ENCODE data around the gene CIT.

CIT gene

DNA sequence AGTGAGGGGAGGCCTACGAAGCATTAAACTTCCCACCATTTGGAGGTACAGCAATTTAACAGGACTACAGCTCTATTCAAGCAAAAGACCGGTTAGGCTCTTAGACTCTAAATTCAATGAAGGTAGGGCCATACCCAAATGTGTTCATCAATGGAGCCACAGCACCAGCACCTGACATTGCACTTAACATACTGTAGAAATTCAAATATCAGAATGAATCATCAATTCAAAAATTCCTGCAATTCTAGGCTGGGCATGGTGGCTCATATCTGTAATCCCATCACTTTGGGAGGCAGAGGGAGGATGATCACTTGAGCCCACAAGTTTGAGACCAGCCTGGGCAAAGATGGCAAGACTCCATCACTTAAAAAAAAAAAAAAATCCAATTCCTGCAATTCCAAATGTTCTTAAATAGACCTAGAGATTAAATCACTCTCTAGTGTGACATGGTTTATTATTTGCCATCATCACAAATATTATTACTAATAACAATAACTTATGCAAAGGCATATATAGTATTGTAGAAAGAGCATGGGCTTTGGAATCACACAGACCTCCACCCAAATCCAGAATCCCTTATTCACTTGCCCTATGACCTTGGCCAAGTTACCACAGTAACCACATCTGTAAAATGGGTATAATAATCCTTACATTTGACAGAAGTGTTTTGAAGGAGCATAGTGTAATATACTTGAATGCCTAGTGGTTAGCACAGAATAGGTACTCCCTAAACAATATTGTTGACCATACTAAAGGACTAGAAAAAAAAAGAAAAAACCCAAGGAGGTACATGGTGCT, 59.4 kb downstream of the CIT start:
- H3K4me3 ChIP-seq (ENCODE audit: low read depth, low read length) = no peak overlapping the region
- no peak for DNase-seq (ENCODE audit: low read depth)

DNA sequence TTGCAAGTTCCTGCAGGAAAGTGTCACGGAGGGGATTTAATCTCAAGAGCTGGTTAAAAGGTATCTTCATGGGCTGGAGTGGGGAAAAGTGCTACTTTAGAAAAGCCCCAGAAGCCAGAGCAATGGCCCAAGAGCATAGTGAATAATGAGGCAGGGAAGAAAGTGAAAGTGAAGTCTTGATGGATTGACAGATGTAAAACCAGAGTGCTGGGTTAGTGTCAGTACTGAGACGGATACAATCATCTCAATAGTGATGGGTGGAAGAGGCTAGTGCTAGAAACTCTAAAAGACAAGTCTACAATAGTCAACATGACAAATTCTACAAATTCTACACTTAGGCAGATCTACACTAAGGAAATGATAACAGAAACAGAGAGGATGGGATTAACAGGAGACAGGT, 68.1 kb downstream of the CIT start:
- DNase-seq (ENCODE audit: low read depth) = no peak
- no peak overlapping the region for H3K4me3 ChIP-seq (ENCODE audit: low read depth, low read length)

DNA sequence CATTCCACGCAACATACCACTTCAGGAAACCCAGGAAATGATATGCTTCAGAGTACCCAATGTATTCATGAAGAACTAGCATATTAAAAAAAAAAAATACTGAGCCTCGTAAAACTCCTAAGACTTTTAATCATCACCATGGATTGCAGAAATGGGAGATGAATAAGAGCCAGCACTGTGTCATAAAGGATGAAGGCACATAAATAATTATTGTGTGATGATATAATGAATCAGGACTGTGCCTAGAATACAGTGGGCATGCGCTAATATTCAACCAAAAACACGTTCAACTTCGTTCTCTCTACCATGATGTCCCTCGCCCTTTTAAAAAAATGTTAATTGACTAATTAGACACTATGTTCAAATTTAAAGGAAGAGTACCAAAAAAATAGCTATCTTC, 68.7 kb downstream of the CIT start:
- DNase-seq (ENCODE audit: low read depth) = no peak
- H3K4me3 ChIP-seq (ENCODE audit: low read depth, low read length) = no peak overlapping the region

DNA sequence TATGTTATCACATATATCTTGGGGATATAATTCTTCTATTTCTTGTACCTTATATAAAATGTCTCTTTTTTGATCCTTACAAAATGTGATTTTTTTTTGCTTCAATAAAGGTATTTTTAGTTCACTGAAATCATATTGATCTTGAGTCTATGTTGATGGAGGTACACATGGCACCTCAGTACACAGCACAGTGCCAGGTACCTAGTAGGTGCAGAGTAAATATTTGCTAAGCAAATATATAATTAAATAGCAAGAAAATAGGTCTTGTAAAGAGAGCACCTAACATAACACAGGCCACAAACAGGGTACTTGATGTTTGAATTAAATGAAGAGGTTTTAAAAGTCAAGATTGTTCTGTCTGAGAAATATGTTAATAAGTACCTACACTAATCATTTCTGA, 69.7 kb downstream of the CIT start:
- no peak for DNase-seq (ENCODE audit: low read depth)
- no peak overlapping the region for H3K4me3 ChIP-seq (ENCODE audit: low read depth, low read length)

DNA sequence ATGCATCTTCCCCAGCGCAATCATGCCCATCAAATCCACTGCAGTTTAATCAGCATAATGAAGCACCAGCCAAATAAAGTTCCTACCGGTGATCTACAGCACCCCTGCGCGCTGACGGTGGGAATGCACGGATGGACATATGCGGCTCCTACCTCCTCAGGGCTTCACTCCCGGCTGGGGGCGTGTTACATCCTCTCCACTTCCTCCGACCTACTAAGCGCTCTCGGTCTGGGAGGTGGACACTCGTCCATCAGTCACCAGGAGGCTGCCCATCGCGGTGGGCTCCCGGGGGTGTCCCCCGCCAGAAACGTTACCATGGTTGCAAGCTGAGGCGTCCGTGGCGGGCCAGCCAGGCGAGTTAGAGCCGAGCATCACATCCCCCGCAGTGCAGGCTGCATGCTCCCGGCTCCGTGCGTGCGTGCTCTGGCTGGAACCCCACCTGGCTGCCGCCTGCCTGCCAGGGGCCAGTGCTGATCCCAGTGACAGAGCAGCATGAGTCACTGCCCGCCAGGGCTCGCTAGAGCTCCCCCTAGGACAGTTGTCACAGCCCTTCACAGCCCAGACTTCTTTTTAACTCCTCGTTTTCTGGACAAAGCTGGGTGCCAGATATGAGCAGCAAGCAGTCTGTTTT, 73.0 kb downstream of the CIT start:
- peak overlapping the region; percentile 48 for H3K4me3 ChIP-seq (ENCODE audit: low read depth, low read length)
- no peak for DNase-seq (ENCODE audit: low read depth)

DNA sequence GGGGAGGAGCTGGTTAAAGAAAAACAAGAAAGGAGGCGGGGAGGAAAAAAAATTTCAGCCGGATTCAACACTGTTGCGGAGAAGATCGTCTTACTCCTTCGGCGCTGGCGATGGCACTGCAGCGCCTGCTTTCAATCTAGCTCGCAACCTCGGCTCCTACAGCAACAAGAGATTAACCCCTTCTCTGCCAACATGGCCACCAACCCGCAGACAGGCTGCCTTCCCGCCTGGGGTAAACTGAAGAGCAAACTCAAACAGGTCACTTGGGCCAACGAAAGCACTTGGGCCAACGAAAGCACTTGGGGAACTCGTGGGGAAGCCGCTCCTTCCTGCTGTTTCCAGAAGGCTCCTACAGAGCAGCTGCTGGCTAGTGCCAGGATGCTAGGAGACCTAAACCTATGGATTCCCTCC, 73.7 kb downstream of the CIT start:
- peak overlapping the region; percentile 48 for H3K4me3 ChIP-seq (ENCODE audit: low read depth, low read length)
- no peak for DNase-seq (ENCODE audit: low read depth)

DNA sequence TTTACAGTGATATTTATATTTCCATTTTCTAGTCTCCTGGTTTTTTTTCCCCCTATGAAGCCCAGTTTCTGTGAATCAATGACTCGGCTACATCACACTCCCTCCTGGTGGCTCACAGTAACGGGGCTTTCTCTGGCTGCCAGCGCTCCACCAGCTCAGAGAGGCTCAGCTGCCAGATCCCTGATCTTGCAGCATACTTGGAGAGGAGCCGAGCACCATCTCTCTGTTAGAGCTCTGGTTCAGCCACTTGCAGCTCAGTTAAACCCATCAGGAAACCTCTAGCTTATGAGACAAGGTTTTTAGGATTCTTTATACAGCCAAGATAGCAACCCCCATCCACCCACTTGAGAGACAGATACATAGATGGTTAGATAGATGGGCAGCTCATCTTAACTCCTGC, 74.6 kb downstream of the CIT start:
- no peak overlapping the region for H3K4me3 ChIP-seq (ENCODE audit: low read depth, low read length)
- peak; percentile 35 for DNase-seq (ENCODE audit: low read depth)

DNA sequence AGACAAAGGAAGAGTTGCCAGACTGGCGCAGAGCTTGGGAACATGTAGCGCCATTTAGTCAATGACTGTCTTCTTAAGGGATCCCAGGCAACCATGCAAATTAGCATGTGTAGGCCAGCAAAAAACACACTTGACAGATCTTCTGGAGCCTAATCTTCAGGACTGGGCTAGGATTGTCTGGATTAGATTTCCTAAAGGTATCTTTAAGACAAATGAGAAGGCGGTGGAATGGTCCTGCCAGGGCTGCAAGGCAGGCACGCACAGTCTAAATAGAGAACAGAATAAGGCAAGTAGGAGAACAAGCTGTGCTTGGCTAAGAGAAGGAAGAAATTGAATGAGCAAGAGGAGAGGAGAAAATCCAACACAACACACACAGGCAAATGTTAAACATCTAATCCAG, 80.0 kb downstream of the CIT start:
- no peak for DNase-seq (ENCODE audit: low read depth)

DNA sequence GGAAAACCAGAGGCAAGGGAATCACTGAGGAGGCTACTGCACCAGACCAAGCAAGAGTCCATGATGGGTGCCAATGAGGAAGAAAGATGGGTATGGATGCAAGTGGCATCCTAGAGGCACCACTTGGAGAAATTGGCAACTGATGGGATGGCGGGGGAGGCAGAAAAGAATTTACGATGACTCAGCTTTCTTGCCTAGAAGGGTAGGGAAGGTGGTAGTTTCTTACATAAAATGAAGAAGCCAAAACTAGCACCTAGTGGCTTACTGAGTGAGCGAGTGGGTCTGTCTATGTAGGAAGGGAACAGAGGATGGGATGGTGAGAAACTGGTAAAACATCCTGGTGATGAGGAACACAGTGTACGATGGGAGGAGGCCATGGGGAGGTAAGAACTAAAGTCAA, 80.8 kb downstream of the CIT start:
- H3K4me3 ChIP-seq (ENCODE audit: low read depth, low read length) = no peak overlapping the region
- no peak for DNase-seq (ENCODE audit: low read depth)

More for the DNA sequence above, 80.0 kb downstream of the CIT start:
- H3K4me3 ChIP-seq (ENCODE audit: low read depth, low read length) = no peak overlapping the region

DNA sequence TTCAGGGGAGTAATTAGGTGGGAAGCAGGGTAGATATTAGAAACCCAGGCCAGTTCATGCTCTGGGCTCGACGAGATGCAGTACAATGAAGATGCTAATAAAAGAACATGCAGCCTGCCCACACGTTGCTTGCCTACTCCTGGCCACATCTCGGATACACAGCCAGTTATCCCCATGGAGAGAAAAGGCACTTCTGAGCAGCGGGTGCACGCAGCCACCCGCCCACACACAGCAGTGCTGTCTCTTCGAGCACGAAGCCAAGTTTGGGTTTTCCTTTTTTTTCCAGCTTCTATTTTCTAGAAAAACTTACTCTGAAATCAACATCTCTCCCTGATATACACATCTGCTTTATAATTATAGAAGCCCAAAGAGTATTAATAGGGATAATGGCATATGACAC, 85.7 kb downstream of the CIT start:
- DNase-seq (ENCODE audit: low read depth) = no peak
- H3K4me3 ChIP-seq (ENCODE audit: low read depth, low read length) = no peak overlapping the region

DNA sequence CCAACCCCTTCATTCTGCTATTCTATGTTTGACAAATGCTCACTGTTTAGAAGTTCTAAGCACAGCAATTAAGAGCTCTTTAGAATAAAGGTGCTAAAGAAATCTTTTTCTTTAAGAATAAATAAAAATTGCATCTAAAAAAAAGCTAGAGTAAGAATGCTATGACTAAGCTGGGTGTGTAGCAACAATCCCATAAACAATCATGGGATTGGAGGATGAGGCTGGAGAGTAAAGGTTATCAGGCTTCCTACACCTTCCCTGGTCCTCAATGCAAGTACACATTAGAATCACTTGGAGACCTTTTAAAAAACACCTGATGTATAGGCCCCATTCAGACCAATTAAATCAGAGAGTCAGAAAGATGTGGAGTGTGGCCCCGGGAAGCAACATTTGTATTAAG, 88.3 kb downstream of the CIT start:
- DNase-seq (ENCODE audit: low read depth) = no peak
- H3K4me3 ChIP-seq (ENCODE audit: low read depth, low read length) = no peak overlapping the region

DNA sequence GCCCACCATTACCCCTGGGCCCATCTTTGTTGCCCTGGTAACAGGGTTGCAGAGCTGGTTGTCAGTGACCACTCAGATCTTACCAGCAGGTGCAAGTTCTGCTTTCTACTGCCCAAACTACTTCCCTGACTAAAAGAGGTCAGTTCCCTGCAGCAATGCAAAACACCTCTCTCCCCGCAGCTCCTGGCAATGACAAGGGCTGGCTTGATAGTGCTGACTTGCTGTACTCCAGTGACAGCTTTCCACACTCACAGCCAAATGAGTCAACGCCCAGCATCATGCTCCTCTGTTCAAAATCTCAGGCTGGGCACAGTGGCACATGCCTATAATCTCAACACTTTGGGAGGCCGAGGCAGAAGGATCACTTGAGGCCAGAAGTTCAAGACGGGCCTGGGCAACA, 90.6 kb downstream of the CIT start:
- no peak for DNase-seq (ENCODE audit: low read depth)

DNA sequence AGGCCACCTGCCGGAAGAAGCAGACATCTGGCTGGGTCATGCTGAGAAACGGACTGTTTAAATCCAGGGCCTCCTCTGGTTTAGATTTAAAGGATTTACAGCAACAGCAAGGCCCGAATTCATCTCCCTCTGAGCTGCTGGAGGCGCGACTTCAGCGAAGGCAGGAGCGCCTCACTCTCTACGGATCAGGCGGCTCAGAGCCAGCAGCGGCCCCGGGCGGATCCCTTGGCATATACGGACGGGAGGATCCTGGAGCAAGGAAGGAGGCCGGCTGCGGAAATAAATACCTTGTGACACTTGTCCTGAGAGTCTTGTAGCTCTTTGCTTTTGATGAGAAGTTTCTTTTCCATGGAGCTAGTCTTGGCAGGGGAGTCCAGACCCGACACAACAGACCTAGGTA, 92.4 kb downstream of the CIT start:
- DNase-seq (ENCODE audit: low read depth) = no peak

More for the DNA sequence above, 90.6 kb downstream of the CIT start:
- H3K4me3 ChIP-seq (ENCODE audit: low read depth, low read length) = no peak overlapping the region

DNA sequence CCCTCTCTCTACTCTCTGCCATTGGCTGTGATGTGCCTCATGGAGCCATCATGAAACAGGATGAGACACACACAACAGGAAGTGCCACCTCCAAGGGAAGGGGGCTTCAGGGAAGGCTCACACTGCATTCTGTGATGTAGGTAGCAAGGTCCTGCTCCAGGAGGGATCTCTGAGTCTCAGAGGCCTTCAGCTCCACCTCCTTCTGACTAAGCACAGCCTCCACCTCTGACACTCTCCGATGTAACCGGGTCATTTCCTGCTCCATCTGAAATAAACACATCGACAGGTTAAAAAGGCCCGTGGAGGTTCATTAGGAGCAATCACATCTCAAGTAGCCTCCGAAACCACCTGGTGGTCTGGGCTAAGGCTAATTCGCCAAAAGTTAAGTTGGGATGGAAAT, 93.3 kb downstream of the CIT start:
- no peak overlapping the region for H3K4me3 ChIP-seq (ENCODE audit: low read depth, low read length)
- no peak for DNase-seq (ENCODE audit: low read depth)

More for the DNA sequence above, 92.4 kb downstream of the CIT start:
- H3K4me3 ChIP-seq (ENCODE audit: low read depth, low read length) = no peak overlapping the region

DNA sequence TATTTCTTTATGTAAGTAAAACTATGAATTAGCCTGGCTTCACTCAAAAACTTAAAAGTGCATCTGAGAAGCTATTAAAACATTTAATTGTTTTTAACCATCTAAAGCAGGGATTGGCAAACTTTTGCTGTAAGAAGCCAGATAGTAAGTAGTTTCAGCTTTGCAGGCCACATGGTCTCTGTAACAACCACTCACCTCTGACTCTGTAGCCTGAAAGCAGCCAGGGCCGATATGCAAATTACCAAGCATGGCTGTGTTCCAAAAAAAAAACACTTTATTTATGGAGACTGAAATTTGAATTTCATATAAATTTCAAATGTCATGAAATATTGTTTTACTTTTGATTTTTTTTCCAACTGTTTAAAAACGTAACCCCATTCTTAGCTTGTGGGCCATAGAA, 95.3 kb downstream of the CIT start:
- DNase-seq (ENCODE audit: low read depth) = no peak
- H3K4me3 ChIP-seq (ENCODE audit: low read depth, low read length) = no peak overlapping the region

DNA sequence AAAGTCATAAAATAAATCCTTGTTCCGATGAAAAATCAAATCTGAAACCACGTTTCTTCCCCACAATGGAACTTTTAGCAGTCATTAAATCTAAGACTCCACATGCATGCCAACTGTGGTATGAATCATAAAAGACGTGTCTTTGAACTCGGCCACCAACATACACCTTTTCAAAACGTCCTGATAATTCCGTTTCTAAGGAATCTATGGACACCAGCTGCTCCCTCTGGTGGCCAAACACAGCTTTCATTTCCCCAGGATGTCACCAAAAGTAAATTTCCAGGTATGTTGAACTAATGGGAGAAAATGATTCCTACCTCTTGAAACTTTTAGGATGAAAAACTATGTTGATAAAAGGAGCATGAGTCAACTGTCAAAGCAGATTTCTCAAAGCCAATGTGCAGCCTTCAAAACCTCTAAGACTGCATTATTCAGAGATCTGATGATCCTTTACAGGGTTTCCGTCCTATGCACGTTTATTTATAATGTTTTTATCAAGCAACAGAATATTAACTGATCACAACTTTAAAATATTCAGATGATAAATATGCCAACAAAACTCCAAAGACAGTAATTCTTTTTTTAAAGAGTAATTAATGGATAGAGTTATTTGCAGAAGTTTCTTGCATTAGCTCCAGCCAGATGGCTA, 96.2 kb downstream of the CIT start:
- peak overlapping the region; percentile 26 for H3K4me3 ChIP-seq (ENCODE audit: low read depth, low read length)
- DNase-seq (ENCODE audit: low read depth) = no peak

DNA sequence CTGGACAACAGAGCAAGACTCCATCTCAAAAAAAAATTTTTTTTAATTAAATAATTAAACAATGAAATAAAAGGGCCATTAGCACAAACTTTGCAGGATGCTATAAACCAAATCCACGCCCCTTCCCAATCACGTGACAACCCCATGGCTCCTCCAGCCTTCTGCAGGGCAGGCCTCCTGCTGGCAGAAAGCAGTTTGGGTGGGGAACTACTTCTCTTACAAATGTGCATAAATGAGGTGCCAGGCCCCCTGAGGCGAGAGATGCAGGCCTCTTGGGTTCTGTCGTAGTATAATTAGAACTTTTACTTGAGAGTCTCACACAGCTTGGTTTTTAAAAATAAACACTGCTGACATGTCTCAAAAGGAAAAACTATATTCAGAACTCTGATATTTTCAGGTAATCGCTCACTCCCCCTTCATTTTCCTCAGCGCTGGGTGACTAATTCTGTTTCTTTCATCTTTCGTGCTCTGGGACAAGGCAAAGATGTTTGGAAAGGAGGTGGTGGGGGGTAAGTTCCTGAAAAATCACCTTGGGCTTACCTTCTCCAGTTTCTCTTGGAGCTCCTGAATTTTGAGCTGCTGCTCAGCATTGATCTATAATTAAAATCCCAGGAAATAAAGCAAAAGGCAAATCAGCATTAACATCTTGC, 101.7 kb downstream of the CIT start:
- no peak for DNase-seq (ENCODE audit: low read depth)
- no peak overlapping the region for H3K4me3 ChIP-seq (ENCODE audit: low read depth, low read length)

DNA sequence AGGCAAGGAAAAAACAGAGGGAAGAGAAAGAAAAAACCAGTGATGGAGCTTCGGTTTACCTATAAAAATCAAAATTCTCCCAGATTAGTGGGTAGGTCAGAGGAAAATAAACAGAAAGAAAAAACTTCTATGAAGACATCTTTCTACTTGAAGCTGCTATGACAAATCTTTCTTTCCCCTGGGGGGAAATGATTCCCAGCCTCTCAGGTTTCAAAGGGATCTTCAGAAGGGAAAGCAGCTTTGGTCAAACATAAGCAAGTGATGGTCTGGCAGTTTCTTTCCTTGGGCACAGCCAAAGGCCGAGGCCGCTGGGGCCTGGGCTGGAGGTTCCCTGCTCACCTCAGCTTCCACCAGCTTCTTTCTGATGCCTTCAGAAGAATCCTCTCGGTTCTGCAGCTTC, 104.7 kb downstream of the CIT start:
- H3K4me3 ChIP-seq (ENCODE audit: low read depth, low read length) = no peak overlapping the region
- peak; percentile 21 for DNase-seq (ENCODE audit: low read depth)

DNA sequence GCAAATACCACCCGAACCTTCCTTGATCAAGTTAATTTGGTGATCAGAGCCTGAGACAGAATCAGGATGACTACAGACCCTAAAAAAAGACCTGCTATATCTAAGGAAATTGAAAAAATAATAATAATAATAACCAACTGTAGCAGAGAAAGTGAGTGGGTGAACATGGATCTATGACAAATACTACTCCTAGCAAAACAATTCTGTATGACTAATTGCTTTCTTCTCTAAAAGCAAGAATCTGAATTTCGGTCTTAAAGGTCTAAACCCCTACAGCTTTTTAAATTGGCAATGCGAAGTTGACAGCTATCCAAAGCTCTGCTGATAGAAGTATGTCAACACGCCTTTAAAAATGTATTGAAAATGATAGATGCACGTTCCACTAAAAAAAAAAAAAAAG, 107.0 kb downstream of the CIT start:
- DNase-seq (ENCODE audit: low read depth) = no peak
- no peak overlapping the region for H3K4me3 ChIP-seq (ENCODE audit: low read depth, low read length)

DNA sequence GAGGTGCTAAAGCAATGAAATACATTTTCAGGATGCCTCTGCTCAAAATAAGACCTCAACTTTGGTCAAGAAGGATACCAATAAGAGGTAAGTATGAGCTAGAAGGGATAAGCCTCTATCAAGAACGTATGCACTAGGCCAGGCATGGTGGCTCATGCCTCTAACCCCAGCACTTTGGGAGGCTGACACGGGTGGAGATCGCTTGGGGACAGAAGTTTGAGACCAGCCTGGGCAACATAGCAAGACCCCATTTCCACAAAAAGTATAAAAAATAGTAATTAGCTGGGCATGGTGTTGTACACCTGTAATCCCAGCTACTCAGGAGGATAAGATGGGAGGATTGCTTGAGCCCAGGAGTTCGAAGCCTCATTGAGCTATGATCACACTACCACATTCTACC, 114.5 kb downstream of the CIT start:
- no peak for DNase-seq (ENCODE audit: low read depth)
- no peak overlapping the region for H3K4me3 ChIP-seq (ENCODE audit: low read depth, low read length)
